K562 (cell line): ENCODE data around the gene C17orf113. TPM values are rescaled to one million over a fixed set of nuclear protein-coding genes. Genes with fewer than 3 reads are reported as not detected.

Source experiments
- DDX20 ChIP-seq: fragments of 450-650 bp; IDR thresholded peaks from 2 replicates; pipeline ENCODE4 v1.6.1; 2016; ENCODE audit warnings: missing genetic modification characterization, low read depth, mild to moderate bottlenecking, missing compliant biosample characterization, moderate library complexity
- EHMT2 ChIP-seq: fragments of 450-650 bp; IDR thresholded peaks from 2 replicates; pipeline ENCODE4 v1.6.1; 2018; ENCODE audit warnings: antibody characterized with exemption
- FOXA3 ChIP-seq, 2 experiments: fragments of 450-650 bp in 1 of 2; sonication (generic) in 1 of 2; formaldehyde crosslinking; IDR thresholded peaks in 1 of 2; conservative IDR thresholded peaks in 1 of 2; 2 replicates each; pipeline versions ENCODE4 v1.4.0 to v1.8.0; 2020 to 2022; ENCODE audit warnings: mild to moderate bottlenecking in 2 of 2, missing genetic modification reagents in 1 of 2
- MYBL2 ChIP-seq, 2 experiments: fragments of 450-650 bp in 1 of 2; sonication (generic) in 1 of 2; formaldehyde crosslinking in 1 of 2; IDR thresholded peaks; 2 replicates each; pipeline versions ENCODE4 v1.6.1 to v1.8.1; 2017 to 2022; ENCODE audit warnings: borderline replicate concordance in 1 of 2, inconsistent platforms in 1 of 2, low read depth in 1 of 2, mild to moderate bottlenecking in 1 of 2, missing genetic modification reagents in 1 of 2, moderate library complexity in 1 of 2
- NCOR1 ChIP-seq: fragments of 450-650 bp; IDR thresholded peaks from 2 replicates; pipeline ENCODE4 v1.6.1; 2016; ENCODE audit warnings: mild to moderate bottlenecking, moderate library complexity
- PHF21A ChIP-seq: fragments of 450-650 bp; IDR thresholded peaks from 2 replicates; pipeline ENCODE4 v1.6.1; 2017; ENCODE audit warnings: low read depth, borderline replicate concordance
- PHF8 ChIP-seq: fragments of 200-600 bp; sonication (generic); IDR thresholded peaks from 2 replicates; pipeline ENCODE4 v1.6.1; 2012; ENCODE audit warnings: mixed run types, mild to moderate bottlenecking, inconsistent platforms, low read length, moderate library complexity, borderline replicate concordance
- POLR2A ChIP-seq: fragments of 450-650 bp; conservative IDR thresholded peaks from 2 replicates; pipeline ENCODE4 v1.6.1; 2016
- SMAD3 ChIP-seq: fragments of 450-650 bp; formaldehyde crosslinking; conservative IDR thresholded peaks from 2 replicates; pipeline ENCODE4 v1.4.0; 2020; ENCODE audit warnings: mild to moderate bottlenecking
- ZEB2 ChIP-seq: fragments of 450-650 bp; IDR thresholded peaks from 2 replicates; pipeline ENCODE4 v1.6.1; 2016
- ZNF197 ChIP-seq: fragments of 200-800 bp; sonication (Bioruptor generic); IDR thresholded peaks from 2 replicates; pipeline ENCODE4 v1.6.1; 2016; ENCODE audit warnings: low read depth, missing genetic modification characterization, missing compliant biosample characterization
- ZNF311 ChIP-seq: fragments of 250-450 bp; sonication (Bioruptor Pico); IDR thresholded peaks from 2 replicates; pipeline ENCODE4 v1.4.0; 2020; ENCODE audit warnings: mild to moderate bottlenecking, moderate library complexity
- ZNF551 ChIP-seq: fragments of 250-450 bp; sonication (Bioruptor Pico); IDR thresholded peaks from 2 replicates; pipeline ENCODE4 v1.5.0; 2021; ENCODE audit warnings: mild to moderate bottlenecking, moderate library complexity
- polyA plus RNA-seq, 8 experiments: library from polyadenylated mRNA; depleted of rRNA in 4 of 8; stranded (reverse) in 5 of 8; unstranded in 3 of 8; fragments of >200 nt; fragmentation: Nextera tagmentation in 2 of 8; fragmentation: Illumina TruSeq in 1 of 8; extraction: Ambion mirVana in 2 of 8; extraction: Trizol in 1 of 8; gene quantifications; 2 replicates each; pipeline versions ENCODE4 v1.2.1 to v1.2.3, GENCODE V29; 2011 to 2014; ENCODE audit warnings: inconsistent platforms in 1 of 8, missing spikeins in 1 of 8
- total RNA-seq, 7 experiments: library from RNA; depleted of rRNA in 6 of 7; stranded (reverse); fragments of >200 nt in 6 of 7; fragmentation: Illumina TruSeq in 2 of 7; extraction: Trizol in 2 of 7; gene quantifications; 2 replicates each; pipeline versions ENCODE4 v1.2.1 to v1.2.3, GENCODE V29; 2011 to 2021; ENCODE audit warnings: low replicate concordance in 1 of 7
- TF ChIP-seq, protein P1 (sequence below): fragments of 250-450 bp; sonication (Bioruptor Pico); IDR thresholded peaks from 2 replicates; pipeline ENCODE4 v1.8.0; 2021; ENCODE audit warnings: moderate library complexity, mild to moderate bottlenecking, inconsistent platforms
- TF ChIP-seq, protein P2 (sequence below): fragments of 450-650 bp; IDR thresholded peaks from 2 replicates; pipeline ENCODE4 v1.6.1; 2016; ENCODE audit warnings: borderline replicate concordance
- TF ChIP-seq, protein P3 (sequence below): fragments of 250-450 bp; sonication (Bioruptor Pico); IDR thresholded peaks from 2 replicates; pipeline ENCODE4 v1.8.0; 2021; ENCODE audit warnings: moderate library complexity, mild to moderate bottlenecking, inconsistent platforms
- TF ChIP-seq, protein P4 (sequence below): fragments of 450-650 bp; IDR thresholded peaks from one replicate; pipeline ENCODE4 v1.6.1; 2018; ENCODE audit warnings: mild to moderate bottlenecking, moderate library complexity; ENCODE audit not compliant: partially characterized antibody
- TF ChIP-seq, protein P5 (sequence below): fragments of 450-650 bp; IDR thresholded peaks from 2 replicates; pipeline ENCODE4 v1.6.1; 2016; ENCODE audit warnings: antibody characterized with exemption
- TF ChIP-seq, protein P6 (sequence below): sonication (generic); formaldehyde crosslinking; IDR thresholded peaks from 2 replicates; pipeline ENCODE4 v1.9.0; 2022; ENCODE audit warnings: mild to moderate bottlenecking, missing genetic modification reagents

Gene C17orf113
- total and polyA plus RNA-seq, 9 of the 15 experiments (the other 6 are each of a cell fraction or from before 2014, with no cell fraction given), result 0.10 to 1.2 (median 0.31) TPM

DNA sequence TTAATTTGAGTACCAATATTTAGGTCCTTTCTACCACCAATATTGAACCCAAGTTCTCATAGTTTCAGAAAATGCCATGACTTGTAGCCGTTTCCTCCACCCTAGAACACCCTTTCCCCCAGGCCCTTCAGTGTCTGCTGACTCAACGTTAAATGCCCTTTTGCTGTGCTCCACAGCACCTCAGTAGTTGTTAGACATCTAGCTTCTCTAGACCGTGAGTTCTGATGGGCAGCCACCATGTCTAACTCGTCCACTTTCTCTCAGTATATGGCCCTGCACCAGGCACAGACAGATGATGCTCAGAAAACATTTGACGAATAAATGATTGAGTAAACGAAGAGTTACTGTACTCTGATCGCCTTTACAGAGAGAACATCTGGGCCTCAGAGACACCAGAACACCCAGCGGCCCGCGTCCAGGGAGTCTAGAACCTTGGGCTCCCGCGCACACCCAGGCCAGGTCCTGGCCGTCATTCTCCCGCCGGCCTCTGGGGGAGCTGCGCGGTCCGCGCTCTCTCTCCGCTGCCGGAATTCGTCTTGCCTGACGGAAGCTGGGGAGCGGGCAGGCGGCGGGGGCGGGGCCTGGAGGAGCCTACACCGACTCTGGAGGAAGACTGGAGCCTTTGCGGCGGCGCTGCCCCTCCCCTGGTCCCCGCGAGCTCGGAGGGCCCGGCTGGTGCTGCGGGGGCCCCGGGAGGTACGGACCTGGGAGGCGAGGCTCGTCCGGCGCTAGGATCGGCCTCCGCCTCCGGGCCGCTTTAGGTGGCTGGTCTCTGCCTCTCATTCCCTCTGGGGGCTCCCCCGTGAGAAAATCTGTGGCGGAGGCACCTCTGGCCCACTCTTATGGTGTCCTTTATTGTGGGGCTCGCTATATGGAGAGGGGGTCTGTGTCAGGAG lies 30.6 kb downstream of the C17orf113 start, which contains the start of gene NKIRAS2 (continued):
- TF ChIP-seq, protein P1, sequence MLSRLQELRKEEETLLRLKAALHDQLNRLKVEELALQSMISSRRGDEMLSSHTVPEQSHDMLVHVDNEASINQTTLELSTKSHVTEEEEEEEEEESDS (CRISPR knock-in tag), result no peak
- TF ChIP-seq PHF21A, result no peak
- TF ChIP-seq SMAD3 (CRISPR knock-in tag), result no peak
- TF ChIP-seq FOXA3 (CRISPR knock-in tag; conservative IDR thresholded peaks at IDR 0.05 in 1 of 2, IDR thresholded peaks at IDR 0.05 in 1 of 2), result no peak
- TF ChIP-seq, protein P2, sequence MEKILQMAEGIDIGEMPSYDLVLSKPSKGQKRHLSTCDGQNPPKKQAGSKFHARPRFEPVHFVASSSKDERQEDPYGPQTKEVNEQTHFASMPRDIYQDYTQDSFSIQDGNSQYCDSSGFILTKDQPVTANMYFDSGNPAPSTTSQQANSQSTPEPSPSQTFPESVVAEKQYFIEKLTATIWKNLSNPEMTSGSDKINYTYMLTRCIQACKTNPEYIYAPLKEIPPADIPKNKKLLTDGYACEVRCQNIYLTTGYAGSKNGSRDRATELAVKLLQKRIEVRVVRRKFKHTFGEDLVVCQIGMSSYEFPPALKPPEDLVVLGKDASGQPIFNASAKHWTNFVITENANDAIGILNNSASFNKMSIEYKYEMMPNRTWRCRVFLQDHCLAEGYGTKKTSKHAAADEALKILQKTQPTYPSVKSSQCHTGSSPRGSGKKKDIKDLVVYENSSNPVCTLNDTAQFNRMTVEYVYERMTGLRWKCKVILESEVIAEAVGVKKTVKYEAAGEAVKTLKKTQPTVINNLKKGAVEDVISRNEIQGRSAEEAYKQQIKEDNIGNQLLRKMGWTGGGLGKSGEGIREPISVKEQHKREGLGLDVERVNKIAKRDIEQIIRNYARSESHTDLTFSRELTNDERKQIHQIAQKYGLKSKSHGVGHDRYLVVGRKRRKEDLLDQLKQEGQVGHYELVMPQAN, result 0 out of 2 replicates have a peak, but pooled peaks have one; percentile 4
- TF ChIP-seq, protein P3, sequence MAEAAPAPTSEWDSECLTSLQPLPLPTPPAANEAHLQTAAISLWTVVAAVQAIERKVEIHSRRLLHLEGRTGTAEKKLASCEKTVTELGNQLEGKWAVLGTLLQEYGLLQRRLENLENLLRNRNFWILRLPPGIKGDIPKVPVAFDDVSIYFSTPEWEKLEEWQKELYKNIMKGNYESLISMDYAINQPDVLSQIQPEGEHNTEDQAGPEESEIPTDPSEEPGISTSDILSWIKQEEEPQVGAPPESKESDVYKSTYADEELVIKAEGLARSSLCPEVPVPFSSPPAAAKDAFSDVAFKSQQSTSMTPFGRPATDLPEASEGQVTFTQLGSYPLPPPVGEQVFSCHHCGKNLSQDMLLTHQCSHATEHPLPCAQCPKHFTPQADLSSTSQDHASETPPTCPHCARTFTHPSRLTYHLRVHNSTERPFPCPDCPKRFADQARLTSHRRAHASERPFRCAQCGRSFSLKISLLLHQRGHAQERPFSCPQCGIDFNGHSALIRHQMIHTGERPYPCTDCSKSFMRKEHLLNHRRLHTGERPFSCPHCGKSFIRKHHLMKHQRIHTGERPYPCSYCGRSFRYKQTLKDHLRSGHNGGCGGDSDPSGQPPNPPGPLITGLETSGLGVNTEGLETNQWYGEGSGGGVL, result no peak
- no peak for TF ChIP-seq ZNF551
- TF ChIP-seq, protein P4, sequence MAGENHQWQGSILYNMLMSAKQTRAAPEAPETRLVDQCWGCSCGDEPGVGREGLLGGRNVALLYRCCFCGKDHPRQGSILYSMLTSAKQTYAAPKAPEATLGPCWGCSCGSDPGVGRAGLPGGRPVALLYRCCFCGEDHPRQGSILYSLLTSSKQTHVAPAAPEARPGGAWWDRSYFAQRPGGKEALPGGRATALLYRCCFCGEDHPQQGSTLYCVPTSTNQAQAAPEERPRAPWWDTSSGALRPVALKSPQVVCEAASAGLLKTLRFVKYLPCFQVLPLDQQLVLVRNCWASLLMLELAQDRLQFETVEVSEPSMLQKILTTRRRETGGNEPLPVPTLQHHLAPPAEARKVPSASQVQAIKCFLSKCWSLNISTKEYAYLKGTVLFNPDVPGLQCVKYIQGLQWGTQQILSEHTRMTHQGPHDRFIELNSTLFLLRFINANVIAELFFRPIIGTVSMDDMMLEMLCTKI, result no peak
- no peak for TF ChIP-seq MYBL2 (IDR thresholded peaks at IDR 0.05; ENCODE audit: low read depth)
- no peak for TF ChIP-seq MYBL2 (CRISPR knock-in tag; IDR thresholded peaks at IDR 0.05; ENCODE audit: borderline replicate concordance)
- TF ChIP-seq, protein P5, sequence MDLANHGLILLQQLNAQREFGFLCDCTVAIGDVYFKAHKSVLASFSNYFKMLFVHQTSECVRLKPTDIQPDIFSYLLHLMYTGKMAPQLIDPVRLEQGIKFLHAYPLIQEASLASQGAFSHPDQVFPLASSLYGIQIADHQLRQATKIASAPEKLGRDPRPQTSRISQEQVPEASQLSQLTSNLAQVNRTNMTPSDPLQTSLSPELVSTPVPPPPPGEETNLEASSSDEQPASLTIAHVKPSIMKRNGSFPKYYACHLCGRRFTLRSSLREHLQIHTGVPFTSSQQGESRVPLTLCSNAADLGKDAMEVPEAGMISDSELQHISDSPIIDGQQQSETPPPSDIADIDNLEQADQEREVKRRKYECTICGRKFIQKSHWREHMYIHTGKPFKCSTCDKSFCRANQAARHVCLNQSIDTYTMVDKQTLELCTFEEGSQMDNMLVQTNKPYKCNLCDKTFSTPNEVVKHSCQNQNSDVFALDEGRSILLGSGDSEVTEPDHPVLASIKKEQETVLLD, result no peak; the same call in 1 of the 2 replicates
- peak; percentile 29; the same call in 1 of the 2 replicates for TF ChIP-seq NCOR1
- TF ChIP-seq ZNF311 (CRISPR knock-in tag), result no peak
- no peak for TF ChIP-seq ZEB2
- TF ChIP-seq EHMT2, result peak; percentile 43; the same call in 1 of the 2 replicates
- TF ChIP-seq, protein P6, sequence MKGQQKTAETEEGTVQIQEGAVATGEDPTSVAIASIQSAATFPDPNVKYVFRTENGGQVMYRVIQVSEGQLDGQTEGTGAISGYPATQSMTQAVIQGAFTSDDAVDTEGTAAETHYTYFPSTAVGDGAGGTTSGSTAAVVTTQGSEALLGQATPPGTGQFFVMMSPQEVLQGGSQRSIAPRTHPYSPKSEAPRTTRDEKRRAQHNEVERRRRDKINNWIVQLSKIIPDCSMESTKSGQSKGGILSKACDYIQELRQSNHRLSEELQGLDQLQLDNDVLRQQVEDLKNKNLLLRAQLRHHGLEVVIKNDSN (CRISPR knock-in tag), result no peak
- TF ChIP-seq PHF8, result peak; percentile 80; the same call in 1 of the 2 replicates
- TF ChIP-seq DDX20 (tag), result no peak
- TF ChIP-seq ZNF197 (CRISPR knock-in tag), result 0 out of 2 replicates have a peak, but pooled peaks have one; percentile 52
- TF ChIP-seq POLR2A, result peak; percentile 80
